ENCODE data around the gene NKX3-2.

NKX3-2 gene

GRCh38 chr4:13544606-13545393 lies 492 bp upstream of the NKX3-2 start:
- DNase-seq = peak; percentile 90

- peak; percentile 45 for DNase-seq
These were observed 1.1 kb downstream of the NKX3-2 start for GRCh38 chr4:13543032-13543838.

- DNase-seq = no peak
These were observed 1.7 kb downstream of the NKX3-2 start for GRCh38 chr4:13542577-13543031.

GRCh38 chr4:13541720-13542576 lies 2.4 kb downstream of the NKX3-2 start:
- peak; percentile 55 for DNase-seq

- DNase-seq = peak; percentile 20
These were observed 3.1 kb downstream of the NKX3-2 start for GRCh38 chr4:13541176-13541604.

- DNase-seq = peak; percentile 41
These were observed 3.7 kb downstream of the NKX3-2 start for GRCh38 chr4:13540446-13541175.

GRCh38 chr4:13539619-13540445 lies 4.5 kb downstream of the NKX3-2 start:
- peak; percentile 51 for DNase-seq

- DNase-seq = peak; percentile 68
These were observed 5.2 kb downstream of the NKX3-2 start for GRCh38 chr4:13539047-13539618.

GRCh38 chr4:13538427-13538973 lies 5.8 kb downstream of the NKX3-2 start:
- peak; percentile 31 for DNase-seq

- no peak for DNase-seq
These were observed 6.5 kb downstream of the NKX3-2 start for GRCh38 chr4:13537832-13538177.

GRCh38 chr4:13537011-13537831 lies 7.1 kb downstream of the NKX3-2 start:
- DNase-seq = peak; percentile 31

GRCh38 chr4:13536607-13537006 lies 7.7 kb downstream of the NKX3-2 start:
- peak; percentile 30 for DNase-seq

GRCh38 chr4:13535708-13536361 lies 8.5 kb downstream of the NKX3-2 start:
- DNase-seq = peak; percentile 48

GRCh38 chr4:13535118-13535517 lies 9.2 kb downstream of the NKX3-2 start:
- peak; percentile 24 for DNase-seq

- DNase-seq = peak; percentile 25
These were observed 9.8 kb downstream of the NKX3-2 start for GRCh38 chr4:13534344-13535063.

GRCh38 chr4:13533670-13534343 lies 10.5 kb downstream of the NKX3-2 start:
- peak; percentile 16 for DNase-seq

- DNase-seq = no peak
These were observed 12.7 kb downstream of the NKX3-2 start for GRCh38 chr4:13531625-13531998.

All from eye (tissue), 1 donor.